DMS153 treated with DMSO at 0.1 percent for 48 hours (cell line): ENCODE results near the gene DOCK9.
"Not testable (repeated sequence)": the region's sequence is repeated elsewhere in the genome, so short reads cannot be mapped to it uniquely, and the experiment has no call there.

Experiments
- DNase-seq: peaks from one replicate; lab custom pipeline; 2025; ENCODE audit not compliant: unreplicated experiment; lab: John Stamatoyannopoulos, UW

The DOCK9 gene

GRCh38 chr13:98921786-98922185 is 56.1 kb downstream of the DOCK9 start:
- DNase-seq = no peak

GRCh38 chr13:98921015-98921580 is 56.8 kb downstream of the DOCK9 start:
- DNase-seq = no peak

- no peak for DNase-seq
Observed at GRCh38 chr13:98919566-98919965, 58.3 kb downstream of the DOCK9 start.

GRCh38 chr13:98918771-98919170 is 59.1 kb downstream of the DOCK9 start:
- DNase-seq = no peak

- no peak for DNase-seq
Observed at GRCh38 chr13:98917116-98917515, 60.7 kb downstream of the DOCK9 start.

- no peak for DNase-seq
Observed at GRCh38 chr13:98916403-98916802, 61.5 kb downstream of the DOCK9 start.

- DNase-seq = no peak
Observed at GRCh38 chr13:98915981-98916380, 61.9 kb downstream of the DOCK9 start.

GRCh38 chr13:98915563-98915962 is 62.3 kb downstream of the DOCK9 start:
- no peak for DNase-seq

GRCh38 chr13:98913741-98914140 is 64.1 kb downstream of the DOCK9 start:
- DNase-seq = no peak

- DNase-seq = no peak
Observed at GRCh38 chr13:98912846-98913245, 65.0 kb downstream of the DOCK9 start.

GRCh38 chr13:98910501-98910951 is 67.3 kb downstream of the DOCK9 start:
- no peak for DNase-seq

GRCh38 chr13:98909016-98909415 is 68.8 kb downstream of the DOCK9 start:
- DNase-seq = no peak

- no peak for DNase-seq
Observed at GRCh38 chr13:98906746-98907502, 70.9 kb downstream of the DOCK9 start.

GRCh38 chr13:98905199-98905598 is 72.7 kb downstream of the DOCK9 start:
- DNase-seq = no peak

GRCh38 chr13:98900442-98900841 is 77.4 kb downstream of the DOCK9 start:
- no peak for DNase-seq

- DNase-seq = no peak
Observed at GRCh38 chr13:98897706-98898105, 80.2 kb downstream of the DOCK9 start.

- no peak for DNase-seq
Observed at GRCh38 chr13:98896868-98897144, 81.1 kb downstream of the DOCK9 start.

GRCh38 chr13:98896083-98896867 is 81.6 kb downstream of the DOCK9 start:
- no peak for DNase-seq

GRCh38 chr13:98894814-98895213 is 83.0 kb downstream of the DOCK9 start:
- not testable (repeated sequence) for DNase-seq

- DNase-seq = no peak
Observed at GRCh38 chr13:98893371-98893770, 84.5 kb downstream of the DOCK9 start.

- no peak for DNase-seq
Observed at GRCh38 chr13:98892821-98893220, 85.0 kb downstream of the DOCK9 start.

- DNase-seq = no peak
Observed at GRCh38 chr13:98892077-98892476, 85.8 kb downstream of the DOCK9 start.
